Lower leg skin (tissue), 3 donors: ENCODE results near the gene ENAH.

Experiments
- CTCF ChIP-seq, 3 donors: fragments of 450-650 bp; IDR thresholded peaks; one replicate each; pipeline ENCODE4 v1.5.1; 2016; ENCODE audit warnings: antibody characterized with exemption in 3 of 3, mild to moderate bottlenecking in 3 of 3, moderate library complexity in 2 of 3
- POLR2A ChIP-seq, 2 donors: fragments of 450-650 bp; IDR thresholded peaks; one replicate each; pipeline ENCODE4 v1.6.1; 2016 to 2017; ENCODE audit warnings: antibody characterized with exemption in 2 of 2, mild to moderate bottlenecking in 1 of 2, moderate library complexity in 1 of 2

GRCh38 chr1:225548140-225548857 is 104.6 kb downstream of the ENAH start:
- TF ChIP-seq POLR2A (IDR thresholded peaks at IDR 0.05) (no peak), CTCF (IDR thresholded peaks at IDR 0.05) (no peak)
